HL-60 (cell line): ENCODE data around the gene NEK1.

ENCODE experiments used
- DNase-seq, 2 experiments: peaks; one replicate each; pipeline ENCODE4 v3.0.0-alpha.2; 2010 to 2020; ENCODE audit warnings: low read depth in 1 of 2, low spot score in 1 of 2
- H3K27ac ChIP-seq: fragments of 250-450 bp; sonication (Bioruptor Pico); replicated peaks from 2 replicates; pipeline ENCODE4 v1.5.1; 2020; ENCODE audit warnings: mild to moderate bottlenecking, moderate library complexity
- H3K27me3 ChIP-seq: fragments of 250-450 bp; sonication (Bioruptor Pico); 2 replicates; pipeline ENCODE4 v1.5.1; 2021; ENCODE audit warnings: mild to moderate bottlenecking, moderate library complexity; ENCODE audit not compliant: insufficient read depth, poor library complexity, severe bottlenecking
- H3K4me3 ChIP-seq: replicated peaks from 2 replicates; pipeline ENCODE4 v1.5.1; 2011; ENCODE audit warnings: mild to moderate bottlenecking, control low read depth, low read length; ENCODE audit not compliant: insufficient read depth
- CTCF ChIP-seq: IDR thresholded peaks from one replicate; pipeline ENCODE4 v1.5.1; 2011; ENCODE audit warnings: low read length, control low read depth, inconsistent platforms; ENCODE audit not compliant: insufficient read depth
- GABPA ChIP-seq: IDR thresholded peaks from 2 replicates; pipeline ENCODE4 v1.6.1; 2012; ENCODE audit warnings: low read depth
- POLR2AphosphoS5 ChIP-seq: IDR thresholded peaks from 2 replicates; pipeline ENCODE4 v1.6.1; 2012; ENCODE audit warnings: low read depth
- REST ChIP-seq: IDR thresholded peaks from 2 replicates; pipeline ENCODE4 v1.6.1; 2012; ENCODE audit warnings: low read depth; ENCODE audit not compliant: insufficient replicate concordance
- SPI1 ChIP-seq: IDR thresholded peaks from 2 replicates; pipeline ENCODE4 v1.6.1; 2012; ENCODE audit warnings: low read depth, mild to moderate bottlenecking, borderline replicate concordance

Gene NEK1

DNA sequence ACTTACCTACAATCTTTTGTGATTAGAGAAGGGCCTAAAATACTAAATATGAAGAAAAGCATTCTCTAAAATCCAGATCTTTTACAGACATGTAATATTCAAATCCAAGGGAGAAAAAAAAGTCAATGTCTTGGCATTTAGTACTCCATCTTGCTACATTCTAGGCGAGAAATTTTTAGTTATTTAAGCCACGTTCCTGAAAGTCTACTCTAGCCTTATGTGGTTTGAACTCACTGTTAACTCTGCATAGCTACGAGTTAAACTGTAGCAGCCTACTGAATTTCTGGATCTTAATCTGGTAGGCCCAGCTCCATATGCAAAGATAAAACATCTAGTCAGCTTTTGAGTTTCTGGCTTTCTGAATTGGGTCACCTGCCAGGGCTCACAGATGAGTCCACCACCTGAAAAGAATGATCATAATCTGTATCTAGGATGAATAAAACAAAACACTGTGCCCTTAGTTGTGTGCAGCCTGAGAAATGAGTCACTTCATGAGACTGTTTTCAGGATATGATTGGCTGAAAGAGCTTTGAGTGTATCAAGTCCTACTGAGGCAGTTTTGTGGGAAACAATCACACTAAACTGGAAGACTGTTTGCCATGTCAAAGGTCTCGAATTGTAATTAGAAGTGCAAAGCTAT, 3.2 kb upstream of the NEK1 start:
- no peak for DNase-seq
- TF ChIP-seq CTCF (no peak), SPI1 (no peak), GABPA (no peak), REST (no peak), POLR2AphosphoS5 (no peak)
- H3K4me3 ChIP-seq: no peak overlapping the region
- no peaks in the 10 kb centered on the region for H3K27me3 ChIP-seq
- no peak overlapping the region for H3K27ac ChIP-seq

GRCh38 chr4:169612871-169613859, 782 bp upstream of the NEK1 start:
- TF ChIP-seq REST: no peak
- TF ChIP-seq CTCF: peak; percentile 38
- TF ChIP-seq GABPA: no peak
- no peak for TF ChIP-seq POLR2AphosphoS5
- no peak for TF ChIP-seq SPI1
- Histone ChIP-seq H3K4me3 (peak overlapping the region; percentile 82), H3K27ac (peak overlapping the region; percentile 24), H3K27me3 (no peaks in the 10 kb centered on the region)
- peak in 1 of 2 experiments; percentile 73 for DNase-seq

DNA sequence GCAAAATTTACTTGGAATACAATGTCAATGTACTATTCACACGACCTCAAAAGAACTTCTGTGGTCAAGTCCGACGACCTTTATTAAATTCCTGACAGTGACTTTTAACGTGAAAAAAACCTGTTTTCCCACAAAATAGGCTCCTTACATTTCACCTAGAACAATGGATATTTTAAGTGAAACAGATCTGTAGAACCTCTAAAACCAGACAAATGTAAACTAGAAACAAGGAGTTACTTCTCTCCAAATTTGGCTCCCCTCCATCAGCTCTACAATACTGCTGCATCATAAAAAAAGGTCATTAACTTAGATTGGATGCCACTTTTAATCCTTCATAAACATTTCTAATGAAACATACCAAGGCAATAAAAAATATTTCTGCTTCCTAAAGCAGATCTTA, 1.2 kb downstream of the NEK1 start:
- no peaks in the 10 kb centered on the region for H3K27me3 ChIP-seq
- no peak for DNase-seq
- no peak overlapping the region for H3K4me3 ChIP-seq
- TF ChIP-seq CTCF: no peak
- TF ChIP-seq REST: no peak
- no peak for TF ChIP-seq SPI1
- TF ChIP-seq POLR2AphosphoS5: no peak
- TF ChIP-seq GABPA: no peak
- H3K27ac ChIP-seq: no peak overlapping the region
